ENCODE measurements around the gene RAB28.

GRCh38 chr4:13478131-13478530 is 6.0 kb downstream of the RAB28 start:
- TF ChIP-seq CTCF (conservative IDR thresholded peaks at IDR 0.05; ENCODE audit: low read length): no peak
- TF ChIP-seq EZH2phosphoT487 (IDR thresholded peaks at IDR 0.05; ENCODE audit: borderline replicate concordance, low read depth, low read length): no peak
